Activated effector memory CD4-positive, alpha-beta T cell treated with Interleukin-2 at 50 U/mL for 16 hours (primary cell): Measurements from ENCODE around the gene POLE.

Experiments
- DNase-seq: peaks from one replicate; pipeline ENCODE4 v3.0.0-alpha.2; 2020

Gene POLE

DNA sequence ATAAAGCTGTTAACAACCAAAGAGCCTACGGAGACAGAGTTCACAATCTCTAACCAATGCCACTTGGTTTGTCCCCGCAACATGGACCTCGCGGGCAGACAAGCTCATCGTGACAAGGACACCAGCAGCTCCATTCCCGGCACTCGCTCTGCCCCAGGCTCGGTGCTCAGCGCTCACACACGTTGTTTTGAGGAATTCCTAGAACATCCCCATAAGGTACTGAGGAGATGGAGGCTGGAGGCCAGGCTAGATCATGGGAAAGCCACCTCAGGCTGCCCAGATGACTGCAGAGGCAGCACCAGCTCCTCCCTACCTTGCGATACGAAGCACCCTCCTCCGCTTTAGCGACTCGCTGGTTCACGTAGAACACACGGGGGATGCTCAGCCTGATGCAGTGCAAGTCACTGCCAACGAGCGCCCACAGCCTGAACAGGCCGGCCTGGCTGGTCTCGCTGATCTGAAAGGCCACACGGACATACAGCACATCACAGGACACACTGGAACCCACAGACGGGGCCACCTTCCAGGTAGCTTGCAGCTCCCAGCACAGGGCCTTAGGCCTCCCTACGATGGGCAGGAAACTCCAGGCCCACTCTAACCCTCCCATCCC lies 38.4 kb downstream of the POLE start:
- no peak for DNase-seq

DNA sequence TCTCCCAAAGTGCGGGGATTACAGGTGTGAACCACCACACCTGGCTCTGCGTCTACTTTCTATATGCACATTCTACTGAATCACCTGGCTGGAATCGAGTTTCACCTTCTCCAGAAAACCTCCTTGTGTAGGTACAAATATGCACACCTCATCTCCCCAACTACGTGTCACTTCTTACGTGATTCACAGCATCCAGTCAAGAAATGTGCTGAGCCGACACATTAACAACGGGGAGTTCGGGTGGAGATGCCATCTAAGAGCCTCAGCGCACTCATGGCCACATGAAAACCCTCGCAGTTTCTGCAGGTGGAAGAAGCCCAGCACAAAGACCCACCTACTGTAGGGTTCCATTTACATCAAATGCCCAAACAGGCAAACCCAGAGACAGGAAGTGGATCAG lies 39.3 kb downstream of the POLE start:
- no peak for DNase-seq

DNA sequence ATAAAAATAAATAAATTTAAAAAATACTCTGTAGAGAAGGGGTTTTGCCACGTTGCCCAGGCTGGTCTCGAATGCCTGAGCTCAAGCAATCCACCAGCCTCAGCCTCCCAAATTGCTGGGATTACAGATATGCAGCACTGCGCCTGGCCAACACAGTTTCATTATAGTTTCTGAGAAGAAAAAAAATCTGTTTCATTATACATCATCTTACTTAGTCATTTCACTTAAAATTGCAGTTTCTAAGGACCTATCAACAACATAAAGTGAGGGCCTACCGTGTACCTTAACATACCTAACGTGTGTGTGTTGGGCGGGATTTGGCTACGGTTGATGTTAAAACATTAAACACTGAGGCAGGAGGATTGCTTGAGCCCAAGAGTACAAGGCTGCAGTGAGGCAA lies 40.3 kb downstream of the POLE start:
- no peak for DNase-seq

DNA sequence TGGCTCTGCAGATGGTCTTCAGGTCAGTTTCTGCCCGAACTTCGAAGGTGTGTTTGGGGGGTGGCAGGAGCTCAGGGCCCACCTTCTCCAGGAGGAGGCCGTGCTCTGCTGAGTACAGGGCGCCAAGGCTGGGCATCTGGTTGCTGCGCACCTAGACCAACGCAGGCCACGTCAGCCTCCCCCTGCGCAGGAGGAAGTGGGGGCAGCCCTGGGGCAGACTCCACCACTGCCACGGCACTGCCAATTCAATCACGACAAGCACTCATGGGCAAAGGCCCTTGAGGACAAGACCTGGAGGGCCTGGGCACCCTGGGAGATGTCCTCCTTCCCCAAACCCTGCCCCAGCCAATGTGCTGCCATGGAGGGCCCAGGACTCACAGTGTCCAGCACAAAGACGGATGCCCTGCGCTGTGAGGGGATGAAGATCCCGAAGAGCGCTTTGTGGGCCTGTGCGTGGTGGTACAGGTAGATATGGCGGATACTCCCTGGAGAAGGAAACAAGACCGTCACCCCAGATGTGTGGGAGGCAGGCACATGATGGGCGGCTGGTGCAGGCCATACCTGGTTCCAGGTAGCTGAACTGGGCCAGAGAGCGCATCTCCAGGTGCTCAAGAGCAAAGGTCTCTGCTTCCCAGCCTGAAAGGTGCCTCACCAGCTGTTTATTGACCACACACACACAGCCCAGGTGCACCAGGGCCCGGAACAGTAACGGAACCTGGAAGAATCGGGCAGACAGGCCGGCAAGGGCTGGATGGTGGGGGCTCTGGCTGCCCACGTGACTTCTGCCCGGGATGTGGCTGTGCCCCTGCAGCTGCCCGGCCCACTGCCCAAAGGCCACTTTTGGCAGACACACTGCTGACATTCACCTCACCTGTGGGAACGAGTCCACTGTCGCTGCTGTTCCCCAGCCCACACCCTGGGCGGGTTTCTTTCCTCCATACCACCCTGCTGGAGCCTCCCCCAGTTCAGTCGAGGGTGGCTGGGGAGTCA lies 44.0 kb downstream of the POLE start:
- no peak for DNase-seq

DNA sequence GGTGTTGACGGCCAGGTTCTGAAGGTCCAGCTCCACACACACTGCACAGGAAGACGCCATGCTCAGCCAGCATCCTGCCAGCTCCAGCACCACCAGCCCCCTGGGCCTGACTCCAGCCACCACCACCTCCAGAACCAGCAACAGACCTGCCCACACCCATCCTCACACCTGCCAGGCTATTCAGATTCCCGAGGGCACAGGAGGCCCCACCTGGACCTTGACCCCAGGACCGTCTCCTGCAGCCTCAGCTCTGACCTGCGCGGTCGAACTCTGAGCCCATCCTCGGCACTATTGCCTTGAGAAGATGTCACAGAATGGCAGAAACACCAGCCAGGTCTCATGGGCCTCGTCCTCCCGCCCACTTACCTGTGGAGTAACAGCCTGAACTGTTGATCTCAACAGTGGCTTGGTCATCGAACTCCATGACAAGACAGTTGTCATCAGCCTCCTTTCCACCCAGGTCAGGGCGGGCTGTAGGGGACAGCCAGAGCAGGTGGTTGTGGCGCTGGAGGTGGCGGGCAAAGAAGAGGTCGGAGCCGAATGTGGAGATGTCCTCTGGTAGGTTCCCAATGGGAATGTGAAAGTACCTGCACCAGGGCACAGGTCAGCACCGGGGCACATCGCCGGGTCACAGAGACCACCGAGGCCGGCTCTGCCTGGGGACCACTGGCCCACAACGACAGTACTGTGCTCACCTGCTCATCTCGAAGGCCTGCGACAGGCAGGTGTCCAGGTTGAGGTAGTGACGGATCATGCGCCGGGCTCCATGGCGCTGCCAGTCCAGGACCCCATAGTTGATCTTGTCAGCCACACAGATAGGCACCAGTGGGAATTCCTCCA lies 45.1 kb downstream of the POLE start:
- DNase-seq = no peak

DNA sequence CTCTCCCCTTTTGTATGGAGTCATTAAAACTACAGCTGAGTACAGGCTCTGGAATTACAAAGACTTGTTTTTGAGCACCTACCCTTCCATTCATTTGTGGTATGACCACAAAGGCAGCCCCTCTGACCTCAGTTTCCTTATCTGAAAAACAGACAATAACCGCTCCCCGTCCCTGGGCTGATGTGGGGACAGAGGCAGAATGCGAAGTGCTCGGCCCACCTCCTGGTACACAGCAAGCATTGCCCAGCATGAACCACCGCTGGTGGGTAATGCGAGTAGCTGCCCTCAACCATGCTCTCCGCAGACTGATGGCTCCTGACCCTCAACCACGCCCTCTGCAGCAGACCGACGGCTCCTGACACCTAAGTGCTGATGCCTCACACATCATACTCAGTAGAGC lies 46.2 kb downstream of the POLE start:
- no peak for DNase-seq

DNA sequence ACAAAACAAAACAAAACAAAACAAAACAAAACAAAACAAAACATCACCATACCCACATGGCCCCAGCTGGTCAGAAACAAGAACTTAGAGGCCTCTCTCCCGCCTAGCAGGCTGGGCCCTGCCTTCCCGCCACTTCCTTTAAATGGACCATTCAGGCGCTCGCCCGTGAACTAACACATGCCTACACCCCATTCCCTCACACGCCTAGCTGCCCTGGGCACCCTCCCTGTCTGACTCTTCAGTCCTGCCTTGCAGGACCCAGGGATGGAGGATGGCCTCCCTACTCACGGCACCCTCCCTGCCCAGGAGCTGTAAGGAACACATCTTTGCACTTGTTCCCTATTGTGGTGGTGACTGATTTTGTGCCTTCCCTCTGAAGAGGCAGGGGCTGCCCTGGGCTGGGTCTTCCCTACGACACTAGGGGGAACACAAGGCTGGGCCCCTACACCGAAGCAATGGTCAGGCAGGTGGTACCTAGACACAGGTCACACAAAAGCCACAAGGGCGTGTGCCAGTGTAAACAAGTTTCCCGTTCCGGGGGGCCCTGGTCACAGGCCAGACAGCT lies 47.1 kb downstream of the POLE start:
- no peak for DNase-seq

DNA sequence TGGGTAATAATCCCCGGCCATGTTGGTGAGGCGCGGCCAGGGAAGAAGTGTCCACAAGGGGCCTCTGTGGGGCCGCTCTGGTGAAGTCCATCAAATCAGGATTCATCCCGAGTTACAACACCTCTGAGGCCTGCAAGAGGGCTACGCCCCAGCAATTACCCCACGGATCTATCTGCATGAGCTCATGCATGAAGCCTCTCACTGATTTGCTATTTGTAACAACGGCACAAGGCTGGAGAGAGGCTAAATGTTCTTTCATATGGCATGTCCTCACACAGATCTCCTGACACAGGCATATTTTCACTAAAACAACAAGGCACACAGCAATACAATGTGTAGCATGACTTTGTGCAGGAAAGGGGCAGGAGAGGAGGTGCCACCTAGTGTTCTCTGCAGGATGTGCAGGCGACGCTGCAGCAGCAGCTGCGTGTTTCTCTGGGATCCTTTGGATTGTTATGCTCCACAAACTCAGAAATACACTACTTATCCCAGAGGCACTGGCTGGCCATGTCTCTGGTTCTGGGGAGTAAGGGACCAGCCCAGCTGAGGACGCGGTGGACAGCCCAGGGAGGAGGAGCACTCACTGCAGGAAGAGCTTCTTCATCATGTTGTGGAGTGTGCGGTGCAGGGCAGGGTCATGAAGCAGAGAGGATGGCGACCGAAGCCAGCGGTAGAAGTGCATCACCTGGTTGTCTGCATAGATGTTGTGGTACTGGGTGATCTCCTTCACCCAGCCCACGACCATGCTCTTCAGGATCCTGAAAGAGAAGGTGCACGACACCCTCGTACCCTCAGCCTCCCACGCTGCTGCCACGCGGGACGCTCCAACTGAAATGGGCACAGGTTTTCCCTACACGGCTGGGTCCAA lies 48.4 kb downstream of the POLE start:
- DNase-seq = no peak

DNA sequence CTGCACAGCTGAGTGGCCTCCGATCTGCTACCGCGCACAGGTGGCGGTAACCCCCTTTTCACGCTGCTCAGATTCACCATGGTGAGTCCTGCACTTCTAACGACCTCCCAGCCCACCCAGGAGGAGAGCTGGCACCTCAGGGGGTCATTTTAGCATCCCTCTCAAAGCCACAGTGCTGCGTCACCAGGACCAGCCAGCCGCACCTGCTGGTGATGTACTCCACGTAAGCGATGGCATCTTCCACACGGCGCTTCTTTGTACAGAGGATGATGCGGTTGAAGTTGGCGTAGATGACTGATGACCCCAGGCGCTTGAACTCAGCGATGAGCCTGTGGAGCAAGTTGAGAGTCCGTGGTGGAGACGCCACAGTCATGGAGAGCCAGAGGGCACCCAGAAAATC lies 49.3 kb downstream of the POLE start:
- no peak for DNase-seq

DNA sequence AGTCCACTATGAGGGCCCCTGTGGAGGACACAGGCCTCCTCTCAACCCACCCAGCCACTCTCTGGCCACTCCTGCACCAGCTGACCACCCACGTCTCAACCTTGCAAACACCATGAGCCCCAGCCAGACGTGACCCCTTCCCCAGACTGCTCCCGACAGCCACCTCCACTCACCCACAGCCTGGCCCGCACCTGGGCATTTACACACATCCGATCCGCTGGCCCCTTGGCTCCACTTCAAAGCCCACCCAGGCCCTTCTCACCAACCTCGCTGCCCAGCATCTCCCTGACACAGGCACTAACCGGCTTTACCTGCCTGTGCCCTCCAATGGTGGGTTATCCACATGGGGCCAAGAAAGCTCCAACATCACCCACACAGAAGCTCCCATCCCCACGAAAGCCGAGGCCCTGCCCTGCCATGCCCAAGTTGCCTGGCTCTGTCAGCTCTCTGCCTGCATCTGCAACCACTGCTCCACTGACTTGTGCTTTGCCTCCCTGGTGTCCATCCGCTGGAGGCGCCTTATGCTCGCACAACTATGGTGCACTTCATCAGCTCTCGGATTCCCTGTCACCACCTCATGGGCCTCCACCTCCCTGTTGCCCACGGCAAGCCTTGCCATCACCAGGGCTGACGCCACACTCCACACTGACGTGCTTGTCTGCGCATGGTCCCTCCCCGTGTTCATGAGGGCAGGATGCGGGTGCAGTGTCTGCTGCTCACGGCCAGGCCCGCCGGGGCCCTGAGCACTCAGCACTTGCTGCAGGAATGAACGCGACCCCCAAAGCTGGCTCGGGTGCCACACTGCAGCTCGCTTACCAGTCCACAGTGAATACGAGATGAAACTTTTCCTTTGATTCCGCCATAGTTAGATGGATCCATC lies 51.8 kb downstream of the POLE start:
- no peak for DNase-seq

DNA sequence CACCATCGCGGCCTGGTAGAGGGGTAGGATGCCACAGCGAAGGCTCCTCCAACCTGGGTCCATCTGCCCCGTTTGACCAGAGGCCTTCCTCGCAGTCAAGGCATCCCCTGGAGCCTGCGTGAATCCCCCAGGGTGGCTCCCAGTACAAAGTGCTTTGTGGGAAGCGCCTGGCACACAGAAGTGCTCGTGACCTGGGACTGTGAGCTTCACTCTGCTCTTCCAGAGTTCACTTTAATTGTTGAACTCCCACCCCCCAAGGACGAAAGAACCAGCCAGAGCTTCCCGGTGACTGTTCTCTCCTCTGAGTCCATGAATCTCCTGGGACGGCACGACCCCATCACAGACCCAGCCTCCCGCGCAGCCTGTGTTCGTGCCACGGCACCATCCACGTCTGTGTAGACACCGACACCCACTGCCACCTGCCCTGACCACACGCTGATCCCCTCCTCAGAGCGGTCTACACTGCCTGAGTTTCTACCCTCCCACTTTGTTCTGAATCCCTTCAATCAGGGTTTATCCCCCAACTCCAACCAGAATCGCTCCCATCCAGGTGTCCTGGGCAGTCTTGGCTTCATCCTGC lies 52.6 kb downstream of the POLE start:
- no peak for DNase-seq

DNA sequence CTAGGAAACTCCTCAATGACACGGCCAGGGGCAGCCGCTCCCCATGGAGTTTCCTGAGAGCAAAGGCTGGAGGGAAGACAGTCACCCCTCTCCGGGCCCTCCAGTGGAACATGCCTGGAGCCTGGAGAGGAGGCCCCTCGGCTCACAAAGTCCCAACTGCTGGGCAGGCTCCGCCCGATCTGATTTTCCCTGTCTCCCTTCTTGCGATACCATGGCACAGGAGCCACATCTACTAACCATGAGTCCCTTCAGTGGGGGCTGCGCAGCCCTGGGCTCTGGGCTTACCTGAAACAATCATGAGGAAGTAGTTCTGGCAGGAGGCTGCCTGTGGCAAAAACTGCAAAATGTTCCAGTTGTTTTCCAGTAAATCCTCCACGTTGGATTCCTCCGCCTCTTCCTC lies 53.2 kb downstream of the POLE start:
- no peak for DNase-seq

DNA sequence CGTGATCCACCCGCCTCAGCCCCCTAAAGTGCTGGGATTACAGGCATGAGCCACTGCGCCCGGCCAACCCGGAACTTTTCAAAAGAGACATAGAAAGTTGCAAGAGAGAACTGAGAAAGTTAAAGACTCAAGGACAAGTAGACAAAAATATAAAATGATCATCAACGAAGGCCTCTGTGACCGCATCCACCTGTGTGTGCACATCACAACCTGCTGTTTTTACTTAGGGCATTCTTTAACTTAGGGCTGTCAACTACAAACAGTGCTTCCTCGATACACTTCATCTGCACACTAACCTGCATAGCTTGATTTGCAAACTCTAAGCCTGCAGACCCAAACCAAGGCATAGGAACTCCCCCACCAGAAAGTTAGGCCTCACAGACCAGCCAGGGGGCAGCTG lies 53.7 kb downstream of the POLE start:
- DNase-seq = no peak

DNA sequence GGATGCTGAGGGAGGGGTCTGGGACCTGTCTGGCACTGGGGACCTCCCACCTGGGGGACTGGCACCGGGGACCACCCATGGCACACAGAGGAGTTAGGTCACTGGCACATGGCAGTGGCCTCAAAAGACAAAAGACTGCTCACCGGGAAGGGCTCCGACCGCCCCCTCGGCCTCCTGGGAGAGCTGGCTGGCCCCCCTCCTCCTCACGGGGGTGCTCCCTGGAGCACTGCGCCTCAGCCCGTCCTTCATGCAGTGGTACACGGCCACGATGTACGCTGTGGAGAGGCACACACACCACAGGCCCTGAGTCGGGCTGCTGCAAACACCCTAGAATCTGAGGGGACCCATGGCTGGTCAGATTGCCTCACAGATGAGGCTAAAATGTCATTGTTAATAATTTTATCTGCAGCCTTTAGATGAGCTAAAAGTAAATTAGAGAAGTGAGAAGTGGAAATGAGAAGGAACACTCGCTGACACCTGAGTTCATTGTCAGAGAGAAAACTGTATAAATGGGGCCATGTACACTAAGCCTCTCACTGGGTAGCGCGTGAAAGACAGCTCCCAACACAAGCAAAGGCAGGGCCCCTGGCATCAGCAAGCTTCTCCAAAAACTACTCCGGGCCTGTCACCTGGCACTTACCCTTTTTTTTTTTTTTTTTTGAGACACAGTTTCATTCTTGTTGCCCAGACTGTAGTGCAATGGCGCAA lies 54.5 kb downstream of the POLE start:
- no peak for DNase-seq

DNA sequence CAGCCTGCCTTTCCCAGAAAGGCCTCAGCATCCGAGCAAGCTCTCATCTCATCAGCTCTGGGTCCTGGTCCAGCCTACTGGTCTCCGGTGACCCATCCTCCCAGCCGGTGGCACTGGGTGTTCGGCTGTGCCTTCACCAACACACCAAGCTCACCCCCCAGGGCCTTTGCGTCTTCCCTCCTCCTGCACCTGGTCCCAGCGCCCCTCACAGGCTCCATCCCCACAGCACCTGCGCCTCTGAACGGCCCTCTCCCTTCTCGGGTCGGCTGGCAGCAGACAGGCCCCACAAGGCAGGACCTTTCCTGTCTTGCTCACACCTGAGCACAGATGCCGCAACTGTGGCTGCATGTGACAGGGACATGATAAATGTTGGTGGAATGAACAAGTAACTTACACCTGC lies 55.5 kb downstream of the POLE start:
- no peak for DNase-seq

DNA sequence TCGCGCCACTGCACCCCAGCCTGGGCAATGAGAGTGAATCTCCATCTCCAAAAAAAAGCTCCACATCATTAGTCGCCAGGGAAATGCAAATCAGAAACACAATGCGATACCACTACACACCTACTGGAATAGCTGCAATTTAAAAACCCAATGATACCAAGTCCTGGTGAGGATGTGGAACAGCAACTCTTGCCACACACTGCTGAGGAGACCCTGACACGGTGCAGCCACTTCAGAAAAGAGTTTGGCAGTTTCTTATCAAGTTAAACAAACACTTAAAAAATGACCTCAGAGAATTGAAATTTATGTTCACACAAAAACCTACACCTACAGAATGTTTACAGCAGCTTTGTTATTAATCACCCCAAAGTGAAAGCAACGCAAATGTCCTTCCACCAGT lies 56.5 kb downstream of the POLE start:
- DNase-seq = no peak

DNA sequence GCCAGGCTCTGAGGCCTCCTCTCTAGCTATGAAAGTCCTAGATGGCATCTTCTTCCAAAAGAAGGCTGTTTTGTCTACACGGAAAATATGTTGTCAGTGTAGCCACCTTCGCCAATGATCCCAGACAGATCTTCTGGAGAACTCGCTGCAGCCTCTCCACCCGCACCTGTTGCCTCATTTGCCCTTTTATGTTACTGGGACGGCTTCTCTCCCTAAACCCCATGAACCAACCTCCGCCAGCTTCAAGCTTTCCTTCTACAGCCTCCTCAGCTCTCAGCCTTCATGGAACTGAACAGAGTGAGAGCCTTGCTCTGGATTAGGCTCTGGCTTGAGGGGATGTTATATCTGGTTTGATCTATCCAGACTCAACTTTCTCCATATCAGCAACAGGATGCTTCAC lies 57.8 kb downstream of the POLE start:
- no peak for DNase-seq

DNA sequence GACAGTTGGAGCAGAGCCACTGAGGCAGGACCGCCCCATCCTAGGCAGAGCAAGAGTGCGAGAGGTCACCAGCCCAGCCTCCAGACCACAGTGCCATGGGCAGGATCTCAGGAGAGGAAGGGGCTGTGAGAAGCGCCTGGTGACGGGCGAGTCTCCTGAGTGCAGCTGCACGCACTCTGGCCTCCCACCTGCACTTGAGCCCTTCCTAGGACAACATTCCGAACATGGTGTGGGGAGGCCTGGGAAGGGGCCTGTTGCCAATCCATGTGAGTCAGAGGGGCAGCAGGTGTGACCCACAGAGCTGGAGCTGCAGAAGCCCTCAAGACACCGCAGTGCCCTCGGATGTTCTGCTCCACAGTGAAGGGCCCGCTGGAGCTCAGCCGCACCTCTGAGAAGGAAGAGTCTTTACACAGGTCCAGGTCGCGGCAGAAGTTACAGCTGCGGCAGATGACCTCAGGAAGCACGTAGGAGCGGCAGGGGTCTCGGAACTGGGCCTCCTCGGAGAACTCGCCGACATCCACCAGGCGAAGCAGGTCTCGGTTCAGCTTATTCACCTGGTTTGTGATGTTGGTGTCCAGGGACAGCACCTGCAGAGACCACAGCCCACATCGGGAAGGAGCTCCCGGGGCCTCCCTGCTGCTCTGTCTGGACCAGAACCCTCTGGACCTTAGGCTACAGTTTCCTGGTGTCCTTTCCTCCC lies 61.3 kb downstream of the POLE start:
- DNase-seq = no peak

DNA sequence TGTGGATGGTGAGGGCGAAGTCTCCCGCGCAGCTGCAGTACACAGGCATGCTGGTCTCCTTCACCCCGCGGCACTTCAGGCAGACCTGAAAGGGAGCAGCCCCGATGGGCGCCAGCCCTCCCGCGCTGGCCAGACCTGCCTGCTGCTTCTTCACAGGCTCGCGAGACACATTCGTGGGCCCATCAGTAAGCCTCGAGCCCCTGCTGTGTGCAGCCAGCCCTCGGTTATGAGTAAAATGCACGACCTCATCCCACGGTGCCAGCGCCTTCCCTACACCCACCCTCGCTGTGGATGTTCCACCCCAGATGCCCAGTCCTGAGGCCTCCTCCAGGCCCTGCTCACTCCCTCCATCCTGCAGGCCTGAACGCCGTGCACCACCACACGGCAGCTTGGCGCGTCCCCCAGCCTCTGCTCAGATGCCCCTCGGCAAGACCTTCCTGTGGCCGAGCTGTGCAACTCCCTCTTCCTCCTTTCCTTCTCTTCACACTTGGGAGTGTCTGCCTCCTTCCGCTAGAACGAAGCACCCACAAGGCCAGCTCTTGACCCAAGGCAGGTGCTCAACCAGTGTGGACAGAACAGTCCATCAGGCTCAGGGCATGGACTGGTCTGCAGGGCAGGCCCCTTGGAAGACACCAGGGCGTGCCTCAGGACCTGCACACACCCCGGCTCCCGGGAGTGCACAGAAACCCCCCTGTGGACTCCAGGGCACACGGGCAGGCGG lies 62.1 kb downstream of the POLE start:
- no peak for DNase-seq
